PC-3 (cell line): ENCODE data around the gene DENR.

Experiments used
- CTCF ChIP-seq: fragments of 300-600 bp; sonication (generic); conservative IDR thresholded peaks from 2 replicates; pipeline ENCODE4 v1.5.1; 2017; ENCODE audit warnings: antibody characterized with exemption, low read depth, mild to moderate bottlenecking, low read length
- EZH2phosphoT487 ChIP-seq: fragments of 300-600 bp; sonication (generic); IDR thresholded peaks from 2 replicates; pipeline ENCODE4 v1.6.1; 2018; ENCODE audit warnings: mild to moderate bottlenecking, antibody characterized with exemption, low read length, borderline replicate concordance

- TF ChIP-seq CTCF, result no peak
- TF ChIP-seq EZH2phosphoT487, result no peak
Observed at GRCh38 chr12:122732170-122732569, 20.5 kb upstream of the DENR start.
